WI38 (cell line): ENCODE measurements around the gene TPO.

Experiments used
- H3K4me3 ChIP-seq: 2 replicates; pipeline ENCODE4 v1.5.1; 2011; ENCODE audit warnings: low read depth, mild to moderate bottlenecking, control low read depth, low read length
- CTCF ChIP-seq: IDR thresholded peaks from 2 replicates; pipeline ENCODE4 v1.5.1; 2012; ENCODE audit warnings: low read depth, mild to moderate bottlenecking, control low read depth, low read length

Gene TPO

GRCh38 chr2:1413156-1413710 is at the start of gene TPO:
TPO (plus strand) TSS chr2:1413463; CDS start chr2:1414409, 946 bp downstream.
- no peak for TF ChIP-seq CTCF
- no peak within 1 kb of the TSS for H3K4me3 ChIP-seq

GRCh38 chr2:1366546-1367134 is 46.6 kb upstream of the TPO start:
- H3K4me3 ChIP-seq = no peak overlapping the region

GRCh38 chr2:1367601-1368000 is 45.7 kb upstream of the TPO start:
- no peak for TF ChIP-seq CTCF
- H3K4me3 ChIP-seq = no peak overlapping the region

More at GRCh38 chr2:1366546-1367134, 46.6 kb upstream of the TPO start:
- TF ChIP-seq CTCF = no peak

GRCh38 chr2:1369905-1370304 is 43.4 kb upstream of the TPO start:
- no peak overlapping the region for H3K4me3 ChIP-seq
- no peak for TF ChIP-seq CTCF

- TF ChIP-seq CTCF = no peak
- H3K4me3 ChIP-seq = no peak overlapping the region
These were observed 42.8 kb upstream of the TPO start for GRCh38 chr2:1370461-1370860.

GRCh38 chr2:1371082-1371481 is 42.2 kb upstream of the TPO start:
- TF ChIP-seq CTCF = no peak

GRCh38 chr2:1373830-1374229 is 39.4 kb upstream of the TPO start:
- H3K4me3 ChIP-seq = no peak overlapping the region
- TF ChIP-seq CTCF = no peak

More at GRCh38 chr2:1371082-1371481, 42.2 kb upstream of the TPO start:
- no peak overlapping the region for H3K4me3 ChIP-seq
